Measurements from ENCODE around the gene PVRIG.
"Not testable (repeated sequence)": the region's sequence is repeated elsewhere in the genome, so short reads cannot be mapped to it uniquely, and the experiment has no call there.

PVRIG gene

DNA sequence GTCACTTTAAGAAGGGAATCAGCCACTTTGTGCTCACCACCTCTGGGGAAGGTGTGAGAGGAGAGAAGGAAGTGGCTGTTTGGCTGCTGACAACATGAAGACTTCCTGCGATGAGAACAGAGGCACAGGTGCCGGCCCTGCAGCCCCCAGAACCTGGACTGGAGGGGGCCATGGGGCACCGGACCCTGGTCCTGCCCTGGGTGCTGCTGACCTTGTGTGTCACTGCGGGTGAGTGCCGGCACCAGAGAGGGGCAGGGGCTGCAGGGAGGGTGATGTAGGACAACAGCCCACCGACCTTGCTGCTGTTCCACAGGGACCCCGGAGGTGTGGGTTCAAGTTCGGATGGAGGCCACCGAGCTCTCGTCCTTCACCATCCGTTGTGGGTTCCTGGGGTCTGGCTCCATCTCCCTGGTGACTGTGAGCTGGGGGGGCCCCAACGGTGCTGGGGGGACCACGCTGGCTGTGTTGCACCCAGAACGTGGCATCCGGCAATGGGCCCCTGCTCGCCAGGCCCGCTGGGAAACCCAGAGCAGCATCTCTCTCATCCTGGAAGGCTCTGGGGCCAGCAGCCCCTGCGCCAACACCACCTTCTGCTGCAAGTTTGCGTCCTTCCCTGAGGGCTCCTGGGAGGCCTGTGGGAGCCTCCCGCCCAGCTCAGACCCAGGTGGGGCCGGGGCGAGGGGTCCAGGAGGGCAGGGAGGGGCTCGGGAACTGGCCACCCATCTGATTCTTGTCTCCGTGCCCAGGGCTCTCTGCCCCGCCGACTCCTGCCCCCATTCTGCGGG, at the start of gene PVRIG:
PVRIG (plus strand) TSS at position 149 of the 785 bp plus-strand sequence; CDS start at position 171, 22 bp downstream.
- in situ Hi-C loops (cut with HindIII; ENCODE audit: low sequenced_read_pairs) = not testable (repeated sequence)

GRCh38 chr7:100170101-100170897, 49.5 kb upstream of the PVRIG start:
- in situ Hi-C loops (cut with HindIII; ENCODE audit: low sequenced_read_pairs) = no loop called here

GRCh38 chr7:100171087-100171681, 48.6 kb upstream of the PVRIG start:
- in situ Hi-C loops (cut with HindIII; ENCODE audit: low sequenced_read_pairs) = no loop called here

- in situ Hi-C loops (cut with HindIII; ENCODE audit: low sequenced_read_pairs) = no loop called here
Measured at GRCh38 chr7:100171840-100172239, 47.9 kb upstream of the PVRIG start.

GRCh38 chr7:100173806-100174495, 45.8 kb upstream of the PVRIG start:
- in situ Hi-C loops (cut with HindIII; ENCODE audit: low sequenced_read_pairs) = no loop called here

DNA sequence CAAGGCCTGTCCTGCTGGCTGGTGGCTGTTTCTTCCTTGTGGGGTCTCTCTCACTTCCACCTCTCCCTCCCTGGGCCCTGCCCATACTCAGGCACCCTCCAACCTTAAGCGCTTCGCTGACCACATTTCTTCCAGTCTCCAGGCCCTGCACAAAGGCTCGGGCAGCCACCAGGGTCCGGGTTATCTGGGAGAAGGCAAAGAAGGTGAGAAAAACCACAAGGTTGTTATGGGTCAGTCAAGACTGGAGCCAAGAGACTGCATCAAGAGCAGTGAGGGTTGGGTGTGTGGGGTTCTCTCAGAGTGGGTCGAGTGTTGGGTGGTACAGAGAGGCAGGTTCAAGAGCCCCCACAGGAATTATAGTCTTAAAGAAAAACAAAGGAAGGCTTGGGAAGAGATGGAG, 45.2 kb upstream of the PVRIG start:
- in situ Hi-C loops (cut with HindIII; ENCODE audit: low sequenced_read_pairs) = no loop called here

DNA sequence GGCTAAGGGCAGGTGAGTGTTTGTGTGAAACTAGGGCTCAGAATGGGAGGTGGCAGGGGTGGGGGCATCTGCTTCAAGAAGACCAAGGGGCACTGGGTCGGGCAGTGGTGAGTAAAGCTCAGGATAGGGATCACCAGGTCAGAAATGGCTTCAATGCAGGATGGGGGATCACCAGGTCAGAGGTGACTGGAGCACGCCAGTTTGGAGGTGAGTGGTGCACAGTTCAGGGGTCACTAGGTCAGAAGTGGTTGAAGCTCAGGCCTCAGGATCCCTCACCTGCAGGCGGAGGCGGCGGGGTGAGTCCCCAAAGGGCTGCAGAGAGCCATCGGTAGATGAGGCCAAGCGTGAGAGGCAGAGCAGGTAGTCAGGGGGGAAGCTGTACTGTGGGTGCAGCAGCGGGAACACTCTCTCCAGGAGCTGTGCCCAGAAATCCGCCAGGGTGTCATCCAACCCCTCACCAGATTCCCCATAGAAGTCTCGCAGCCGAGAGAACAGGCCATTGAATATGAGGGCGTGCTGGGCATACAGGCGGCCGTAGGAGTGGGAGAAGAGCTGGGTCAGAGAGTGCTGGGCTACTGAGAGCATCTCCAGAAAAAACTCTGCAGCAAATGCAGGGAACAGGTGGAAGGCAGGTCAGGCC, 44.3 kb upstream of the PVRIG start:
- in situ Hi-C loops (cut with HindIII; ENCODE audit: low sequenced_read_pairs) = no loop called here

DNA sequence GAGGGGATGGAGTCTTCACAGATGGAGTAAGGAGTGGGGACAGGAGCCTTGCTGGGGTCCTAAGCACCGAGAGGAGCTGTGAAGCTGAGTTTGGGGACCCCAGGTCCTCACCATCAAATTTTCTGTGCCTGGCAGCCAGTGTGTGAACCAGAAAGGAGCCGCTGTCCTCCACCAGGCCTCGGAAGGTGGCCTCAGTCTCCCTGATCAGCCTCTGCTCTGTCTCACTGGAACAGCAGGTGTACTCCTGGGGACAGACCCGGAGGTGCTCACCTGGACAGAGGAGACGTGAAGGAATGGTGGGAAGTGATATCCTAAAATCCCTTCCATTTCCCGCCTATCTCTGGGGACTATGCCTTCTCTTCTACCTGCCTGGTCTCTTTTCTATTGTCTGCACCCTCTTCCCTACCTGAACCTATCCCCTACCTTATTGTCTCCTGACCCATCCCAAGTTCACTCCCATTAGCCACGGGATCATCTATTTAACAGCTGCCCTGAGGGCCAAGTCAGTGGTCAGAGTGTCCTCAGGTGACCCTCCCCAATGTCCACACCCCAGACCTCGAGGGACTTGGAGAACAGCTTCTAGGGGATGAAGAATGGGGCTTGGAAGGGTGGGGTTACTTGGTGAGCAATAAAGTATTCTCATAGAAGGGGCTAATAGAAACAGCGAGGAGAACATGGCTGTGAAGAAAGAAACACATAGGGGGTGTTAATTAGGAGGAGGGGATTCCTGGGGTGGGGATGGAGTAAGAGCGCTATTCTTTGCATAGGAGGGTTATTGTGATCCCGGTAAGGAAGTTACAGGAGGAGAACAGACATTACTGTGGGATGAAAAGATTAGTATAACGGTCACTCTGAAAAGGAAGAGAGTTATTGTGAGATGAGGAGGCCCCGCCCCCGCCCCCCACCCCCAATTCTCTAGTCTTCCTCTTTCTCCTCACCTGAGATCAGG, 43.4 kb upstream of the PVRIG start:
- in situ Hi-C loops (cut with HindIII; ENCODE audit: low sequenced_read_pairs) = no loop called here

DNA sequence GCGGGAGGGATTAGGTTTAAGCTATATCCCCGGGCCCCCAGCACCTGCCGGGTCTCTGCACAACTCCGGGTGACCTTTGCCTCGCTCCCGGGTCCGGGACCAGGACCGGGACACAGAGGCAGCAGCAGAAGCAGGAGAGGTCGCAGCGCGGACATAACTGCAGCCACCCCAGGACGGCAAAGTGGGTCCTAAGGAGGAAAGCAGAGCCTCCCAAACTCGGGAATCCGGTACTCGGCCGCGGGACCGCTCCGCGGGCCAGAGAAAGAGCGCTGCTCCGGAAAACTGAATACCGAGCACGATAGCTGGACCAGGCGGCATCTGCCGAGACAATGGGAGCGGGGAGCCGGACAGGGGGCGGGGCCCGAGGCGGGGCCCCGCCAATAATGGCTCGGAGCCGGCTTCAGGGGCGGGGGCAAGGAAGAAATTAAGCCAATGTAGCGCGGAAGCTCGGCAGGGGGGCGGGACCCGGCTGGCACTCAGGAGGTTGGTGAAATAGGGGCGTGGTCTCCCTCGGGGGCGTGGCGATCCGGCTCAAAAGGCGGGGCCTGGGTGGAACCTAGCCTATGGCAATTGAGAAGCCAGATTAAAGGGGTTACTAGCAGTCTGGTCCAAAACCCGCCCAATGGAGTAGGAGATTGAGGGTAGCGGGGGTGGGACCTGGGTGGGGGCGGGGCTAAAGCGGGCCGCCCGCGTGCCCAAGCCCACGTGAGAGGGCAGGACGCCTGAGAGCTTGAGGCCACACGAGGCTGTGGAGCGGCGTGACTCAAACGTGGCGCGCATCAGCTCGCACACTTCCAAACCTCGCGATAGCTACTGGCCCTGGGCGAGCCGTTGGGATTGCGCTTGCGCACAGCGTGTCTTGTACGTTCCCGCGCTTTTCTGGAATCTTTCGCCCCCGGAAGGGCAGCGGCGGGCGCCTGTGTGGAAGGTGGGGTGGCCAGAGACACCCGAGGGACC, 42.4 kb upstream of the PVRIG start, which contains the start of the genes GPC2 and STAG3:
GPC2 (minus strand) TSS at position 337 of the 957 bp plus-strand sequence; CDS start at position 155, 182 bp downstream.
STAG3 (plus strand) TSS at position 874 of the 957 bp plus-strand sequence. CDS start 2,639 bp downstream, outside the sequence.
- in situ Hi-C loops (cut with HindIII; ENCODE audit: low sequenced_read_pairs) = no loop called here

GRCh38 chr7:100180084-100180483, 39.7 kb upstream of the PVRIG start:
- in situ Hi-C loops (cut with HindIII; ENCODE audit: low sequenced_read_pairs) = not testable (repeated sequence)

DNA sequence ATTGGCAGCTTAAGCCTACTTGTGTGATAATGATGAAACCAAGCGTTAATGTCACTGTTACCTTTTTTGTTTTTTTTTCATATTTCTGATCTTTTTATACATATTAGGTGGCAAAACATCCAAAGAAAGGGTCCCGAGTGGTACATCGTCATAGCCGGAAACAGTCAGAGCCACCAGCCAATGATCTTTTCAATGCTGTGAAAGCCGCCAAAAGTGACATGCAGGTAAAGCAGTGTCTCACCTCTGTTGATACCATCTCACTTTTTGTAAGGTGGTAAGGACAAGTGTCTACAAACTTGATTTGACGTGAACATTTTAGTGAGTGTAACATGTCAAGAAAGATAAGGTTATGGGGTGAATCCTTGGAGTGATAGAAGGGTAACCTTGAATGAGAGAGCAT, 37.1 kb upstream of the PVRIG start:
- in situ Hi-C loops (cut with HindIII; ENCODE audit: low sequenced_read_pairs) = not testable (repeated sequence)

GRCh38 chr7:100183090-100183489, 36.7 kb upstream of the PVRIG start:
- in situ Hi-C loops (cut with HindIII; ENCODE audit: low sequenced_read_pairs) = not testable (repeated sequence)

- in situ Hi-C loops (cut with HindIII; ENCODE audit: low sequenced_read_pairs) = no loop called here
Measured at GRCh38 chr7:100185726-100186125, 34.0 kb upstream of the PVRIG start.

- in situ Hi-C loops (cut with HindIII; ENCODE audit: low sequenced_read_pairs) = no loop called here
Measured at GRCh38 chr7:100189061-100189460, 30.7 kb upstream of the PVRIG start.

- in situ Hi-C loops (cut with HindIII; ENCODE audit: low sequenced_read_pairs) = no loop called here
Measured at GRCh38 chr7:100190048-100190711, 29.6 kb upstream of the PVRIG start.

GRCh38 chr7:100191775-100192174, 28.0 kb upstream of the PVRIG start:
- in situ Hi-C loops (cut with HindIII; ENCODE audit: low sequenced_read_pairs) = no loop called here

DNA sequence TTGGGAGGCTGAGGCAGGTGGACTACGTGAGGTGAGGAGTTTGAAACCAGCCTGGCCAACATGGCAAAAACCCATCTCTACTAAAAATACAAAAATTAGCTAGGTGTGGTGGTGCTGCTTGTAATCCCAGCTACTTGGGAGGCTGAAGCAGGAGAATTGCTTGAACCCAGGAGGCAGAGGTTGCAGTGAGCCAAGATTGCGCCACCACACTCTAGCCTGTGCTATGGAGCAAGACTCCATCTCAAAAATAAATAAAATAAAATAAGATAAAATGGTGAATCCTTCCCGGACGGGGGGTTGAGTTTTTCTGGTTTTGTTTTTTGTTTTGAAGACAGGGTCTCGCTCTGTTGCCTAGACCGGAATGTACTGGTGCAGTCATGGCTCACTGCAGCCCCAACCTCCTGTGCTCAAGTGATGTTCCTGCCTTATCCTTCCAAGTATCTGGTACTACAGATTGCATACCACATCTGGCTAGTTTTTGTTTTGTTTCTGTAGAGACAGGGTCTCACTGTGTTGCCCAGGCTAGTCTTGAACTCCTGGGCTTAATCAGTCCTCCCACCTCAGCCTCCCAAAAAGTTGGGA, 27.4 kb upstream of the PVRIG start:
- in situ Hi-C loops (cut with HindIII; ENCODE audit: low sequenced_read_pairs) = not testable (repeated sequence)
